ENCODE data around the gene SYNE4. TPM values are rescaled to one million over a fixed set of nuclear protein-coding genes. Genes with fewer than 3 reads are reported as not detected.

SYNE4 gene
- total and polyA plus RNA-seq, 12 donors = 0.26 to 0.62 (median 0.37) TPM; not detected in 7

- no peak overlapping the region for H3K4me3 ChIP-seq
- no peak for TF ChIP-seq CTCF (IDR thresholded peaks at IDR 0.05)
- WGBS, 2 donors = 96 to 98% methylated on average over 4 of the region's 4 CpGs
- H3K27ac ChIP-seq = no peak overlapping the region
- intact Hi-C loops (cut with DNase I) = loop anchor here in 3 of 10 donors (5.0 to 10.0 kb wide), 3 partner anchors 39 to 63 kb away; partner anchors contain the start of genes ALKBH6 (in 1 of the 3), OVOL3 (in 1 of the 3), POLR2I (in 1 of the 3) and SDHAF1 (in 1 of the 3)
- DNase-seq (no peak), ATAC-seq (no peak)
- H3K9me3 ChIP-seq = no peaks in the 10 kb centered on the region
- no peaks in the 10 kb centered on the region for H3K27me3 ChIP-seq
- no peaks in the 10 kb centered on the region for H3K36me3 ChIP-seq
- peaks cover 3 to 21% (median 16%) of the 10 kb centered on the region in 9 donors for H3K4me1 ChIP-seq
Observed at GRCh38 chr19:36051637-36052036, 43.0 kb upstream of the SYNE4 start.

- Histone ChIP-seq H3K27ac (no peak overlapping the region), H3K36me3 (peaks cover 0 to 2% (median 0%) of the 10 kb centered on the region in 9 donors), H3K27me3 (no peaks in the 10 kb centered on the region), H3K4me3 (no peak overlapping the region), H3K4me1 (peaks cover 3 to 21% (median 16%) of the 10 kb centered on the region in 9 donors), H3K9me3 (no peaks in the 10 kb centered on the region)
- intact Hi-C loops (cut with DNase I) = loop anchor here in 3 of 10 donors (5.0 to 10.0 kb wide), 3 partner anchors 39 to 64 kb away; partner anchors contain the start of genes ALKBH6 (in 1 of the 3), OVOL3 (in 1 of the 3), POLR2I (in 1 of the 3) and SDHAF1 (in 1 of the 3)
- no peak for DNase-seq
- 53 to 55% methylated on average over 3 of the region's 3 CpGs for WGBS, 2 donors
- ATAC-seq = no peak
- TF ChIP-seq CTCF (IDR thresholded peaks at IDR 0.05) = peak in 5 of 9 donors; percentile 14 to 34 (median 24)
Observed at GRCh38 chr19:36051236-36051635, 42.6 kb upstream of the SYNE4 start.

DNA sequence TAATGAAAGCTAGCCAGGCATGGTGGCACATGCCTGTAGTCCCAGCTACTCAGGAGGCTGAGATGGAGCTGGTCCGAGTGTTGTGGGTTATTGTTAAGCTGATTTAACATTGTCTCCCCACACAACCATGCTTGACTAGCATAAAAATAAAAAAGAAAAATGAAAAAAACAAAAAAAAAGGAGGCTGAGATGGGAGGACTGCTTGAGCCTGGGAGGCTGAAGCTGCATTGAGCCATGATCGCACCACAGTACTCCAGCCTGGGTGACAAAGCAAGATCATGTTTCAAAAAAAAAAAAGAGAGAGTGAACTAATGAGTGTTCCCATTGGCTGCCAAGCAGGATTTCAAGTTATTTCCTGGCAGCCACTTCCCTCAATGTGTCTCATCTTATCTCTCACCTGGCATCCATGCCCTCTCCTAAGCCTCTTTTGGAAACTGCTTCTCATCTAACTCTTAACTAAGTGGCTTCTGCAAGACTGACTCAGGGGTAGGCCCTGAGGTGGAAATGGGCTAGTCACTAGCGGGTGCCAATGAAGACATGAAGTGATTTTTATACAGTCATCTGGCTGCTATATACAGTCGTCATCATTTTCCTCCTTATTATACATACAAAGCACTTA lies 40.6 kb upstream of the SYNE4 start:
- peaks cover 0 to 11% (median 6%) of the 10 kb centered on the region in 9 donors for H3K4me1 ChIP-seq
- no peak overlapping the region for H3K4me3 ChIP-seq
- no peak overlapping the region for H3K27ac ChIP-seq
- H3K27me3 ChIP-seq = no peaks in the 10 kb centered on the region
- ATAC-seq = no peak
- peaks cover 0 to 5% (median 0%) of the 10 kb centered on the region in 9 donors for H3K36me3 ChIP-seq
- 84 to 92% methylated on average over 4 of the region's 4 CpGs for WGBS, 2 donors
- TF ChIP-seq CTCF (IDR thresholded peaks at IDR 0.05) = no peak
- no peak for DNase-seq
- peaks cover 0 to 3% (median 0%) of the 10 kb centered on the region in 11 donors for H3K9me3 ChIP-seq
- intact Hi-C loops (cut with DNase I) = no loop called here

- intact Hi-C loops (cut with DNase I) = no loop called here
- DNase-seq = no peak
- no peak for ATAC-seq
- no peak overlapping the region for H3K27ac ChIP-seq
- no peaks in the 10 kb centered on the region for H3K27me3 ChIP-seq
- H3K4me1 ChIP-seq = peaks cover 0 to 3% (median 1%) of the 10 kb centered on the region in 9 donors
- H3K9me3 ChIP-seq = peaks cover 0 to 3% (median 0%) of the 10 kb centered on the region in 11 donors
- no peak overlapping the region for H3K4me3 ChIP-seq
- H3K36me3 ChIP-seq = peaks cover 0 to 5% (median 0%) of the 10 kb centered on the region in 9 donors
- TF ChIP-seq CTCF (IDR thresholded peaks at IDR 0.05) = no peak
Observed at GRCh38 chr19:36047835-36048234, 39.2 kb upstream of the SYNE4 start.

All from heart right ventricle (tissue), 16 donors.